ENCODE results near the gene WDR19.
"Not testable (repeated sequence)": the region's sequence is repeated elsewhere in the genome, so short reads cannot be mapped to it uniquely, and the experiment has no call there.

The WDR19 gene

DNA sequence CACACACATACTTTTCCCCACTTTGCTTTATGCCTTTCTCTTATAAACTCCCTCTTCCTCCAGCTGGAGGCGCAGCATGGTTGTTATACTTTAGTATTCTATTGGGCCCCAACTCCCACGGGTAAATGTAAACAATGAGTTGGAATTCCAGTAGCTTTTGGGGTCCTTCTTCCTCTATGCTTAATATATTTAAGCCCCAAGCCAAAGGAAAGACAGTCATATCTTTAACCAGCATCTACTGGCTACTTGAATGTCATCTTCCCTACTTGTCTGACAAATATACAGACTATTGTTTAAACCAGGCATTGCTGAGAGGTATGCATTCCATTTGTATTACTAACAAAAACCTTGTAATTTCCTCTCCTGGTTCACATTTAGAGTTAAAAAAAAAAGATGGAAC lies 72.9 kb downstream of the WDR19 start:
- TF ChIP-seq, protein P1, sequence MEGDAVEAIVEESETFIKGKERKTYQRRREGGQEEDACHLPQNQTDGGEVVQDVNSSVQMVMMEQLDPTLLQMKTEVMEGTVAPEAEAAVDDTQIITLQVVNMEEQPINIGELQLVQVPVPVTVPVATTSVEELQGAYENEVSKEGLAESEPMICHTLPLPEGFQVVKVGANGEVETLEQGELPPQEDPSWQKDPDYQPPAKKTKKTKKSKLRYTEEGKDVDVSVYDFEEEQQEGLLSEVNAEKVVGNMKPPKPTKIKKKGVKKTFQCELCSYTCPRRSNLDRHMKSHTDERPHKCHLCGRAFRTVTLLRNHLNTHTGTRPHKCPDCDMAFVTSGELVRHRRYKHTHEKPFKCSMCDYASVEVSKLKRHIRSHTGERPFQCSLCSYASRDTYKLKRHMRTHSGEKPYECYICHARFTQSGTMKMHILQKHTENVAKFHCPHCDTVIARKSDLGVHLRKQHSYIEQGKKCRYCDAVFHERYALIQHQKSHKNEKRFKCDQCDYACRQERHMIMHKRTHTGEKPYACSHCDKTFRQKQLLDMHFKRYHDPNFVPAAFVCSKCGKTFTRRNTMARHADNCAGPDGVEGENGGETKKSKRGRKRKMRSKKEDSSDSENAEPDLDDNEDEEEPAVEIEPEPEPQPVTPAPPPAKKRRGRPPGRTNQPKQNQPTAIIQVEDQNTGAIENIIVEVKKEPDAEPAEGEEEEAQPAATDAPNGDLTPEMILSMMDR (IDR thresholded peaks at IDR 0.05; ENCODE audit: extremely low read depth, missing control alignments): no peak
- no peak for DNase-seq (ENCODE audit: low spot score)

DNA sequence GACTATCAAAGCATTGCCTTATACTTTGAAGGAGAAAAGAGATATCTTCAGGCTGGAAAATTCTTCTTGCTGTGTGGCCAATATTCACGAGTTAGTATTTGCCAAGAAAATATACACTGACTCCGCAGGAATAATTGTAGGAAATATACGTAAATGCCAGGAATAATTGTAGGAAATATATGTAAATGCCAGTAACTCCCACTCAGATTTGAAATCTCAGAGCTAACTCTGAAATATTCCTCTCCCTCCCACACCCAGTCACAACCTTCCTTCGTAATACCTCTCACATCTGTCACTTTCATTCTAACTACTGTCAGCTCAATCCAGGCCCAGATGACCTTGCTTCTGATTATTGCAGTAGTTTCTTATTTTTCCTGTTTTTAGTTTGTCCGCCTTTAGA lies 73.5 kb downstream of the WDR19 start:
- DNase-seq (ENCODE audit: low spot score): no peak
- TF ChIP-seq, protein P1 (IDR thresholded peaks at IDR 0.05; ENCODE audit: extremely low read depth, missing control alignments): no peak

DNA sequence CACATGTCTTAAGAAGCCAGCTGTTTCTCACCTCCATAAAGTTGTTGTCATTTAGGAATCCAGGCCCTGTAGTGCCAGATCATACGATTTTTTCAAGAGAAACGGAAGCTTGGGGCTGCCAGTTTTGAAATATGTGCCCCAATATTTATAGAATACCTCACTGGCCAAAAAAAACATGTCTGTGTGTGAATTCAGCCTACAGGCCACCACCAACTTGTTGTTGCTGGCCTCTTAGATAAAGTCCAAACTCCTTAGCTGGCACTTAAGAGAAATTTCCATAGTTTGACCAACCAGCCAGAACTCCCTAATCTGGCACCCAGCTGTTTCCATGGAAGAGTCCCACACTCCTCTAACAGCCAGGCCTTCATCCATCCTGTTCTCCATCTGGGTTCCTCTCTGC lies 74.1 kb downstream of the WDR19 start:
- TF ChIP-seq, protein P1 (IDR thresholded peaks at IDR 0.05; ENCODE audit: extremely low read depth, missing control alignments): no peak
- no peak for DNase-seq (ENCODE audit: low spot score)

DNA sequence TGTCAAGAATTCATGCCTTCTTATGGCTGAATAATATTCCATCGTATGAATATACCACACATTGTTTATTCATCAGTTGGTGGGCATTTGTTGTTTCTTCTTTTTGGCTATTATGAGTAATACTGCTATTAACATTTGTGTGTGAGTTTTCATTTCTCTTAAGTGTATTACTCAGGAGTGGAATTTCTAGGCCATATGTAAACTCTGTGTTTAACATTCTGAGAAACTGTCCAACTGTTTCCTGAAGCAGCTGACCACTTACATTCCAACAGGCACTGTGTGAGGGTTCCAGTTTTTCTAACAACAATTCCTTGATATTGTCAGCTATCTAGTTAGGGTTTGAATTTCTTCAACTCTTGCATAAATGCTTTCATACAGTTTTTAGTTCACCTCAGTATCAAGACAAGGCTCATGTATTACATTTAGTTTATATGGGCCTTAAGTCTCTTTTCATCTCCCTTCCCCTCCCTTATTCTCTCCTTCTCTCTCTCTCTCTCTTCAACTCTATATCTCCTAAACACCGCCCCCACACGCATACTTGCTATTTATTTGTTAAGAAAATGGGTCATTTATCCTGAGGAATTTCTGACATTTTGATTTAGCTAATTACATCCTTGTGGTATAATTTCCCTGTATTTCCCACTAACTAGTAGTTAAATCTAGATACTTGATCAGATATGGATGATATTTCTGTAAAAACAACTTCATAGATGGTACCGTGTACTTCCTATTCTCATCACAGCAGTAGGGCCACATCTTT lies 77.4 kb downstream of the WDR19 start:
- DNase-seq (ENCODE audit: low spot score): no peak
- TF ChIP-seq, protein P1 (IDR thresholded peaks at IDR 0.05; ENCODE audit: extremely low read depth, missing control alignments): no peak

DNA sequence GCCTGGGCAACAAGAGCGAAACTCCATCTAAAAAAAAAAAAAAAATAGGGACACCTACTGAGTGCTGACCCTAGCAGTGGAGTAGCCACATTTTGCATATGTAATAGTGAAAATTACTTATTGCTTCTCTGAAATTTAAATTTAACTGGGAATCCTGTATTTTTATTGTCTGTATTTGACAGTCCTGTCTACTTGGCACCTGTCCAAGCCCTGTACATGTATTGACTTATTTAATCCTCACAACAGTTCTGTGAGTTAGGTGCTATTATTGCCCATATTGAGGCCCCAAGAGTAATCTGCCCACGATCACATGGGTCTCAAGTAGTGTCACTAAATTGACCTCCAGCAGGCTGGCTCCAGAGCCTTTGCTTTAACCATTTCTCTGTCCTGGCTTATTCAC lies 81.6 kb downstream of the WDR19 start:
- DNase-seq (ENCODE audit: low spot score): no peak
- TF ChIP-seq, protein P1 (IDR thresholded peaks at IDR 0.05; ENCODE audit: extremely low read depth, missing control alignments): no peak

DNA sequence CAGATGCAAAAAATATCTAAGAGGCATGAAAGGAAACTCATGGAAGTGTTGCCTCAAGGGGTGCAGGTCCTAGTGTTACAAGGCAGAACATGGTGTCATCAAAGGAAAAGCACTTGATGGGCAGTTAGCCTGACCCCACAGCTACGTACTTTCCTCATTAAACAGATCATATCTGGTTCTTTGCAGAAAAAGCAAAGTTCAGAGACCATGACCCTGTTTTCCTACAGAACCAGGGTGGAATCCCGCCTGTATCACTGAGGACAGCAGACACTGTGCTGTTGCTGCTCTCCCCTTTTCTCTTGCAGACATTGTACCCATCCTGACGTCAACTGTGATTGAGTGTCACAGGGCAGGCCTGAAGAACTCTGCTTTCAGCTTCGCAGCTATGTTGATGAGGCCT lies 92.2 kb downstream of the WDR19 start:
- DNase-seq (ENCODE audit: low spot score): no peak
- TF ChIP-seq, protein P1 (IDR thresholded peaks at IDR 0.05; ENCODE audit: extremely low read depth, missing control alignments): no peak

DNA sequence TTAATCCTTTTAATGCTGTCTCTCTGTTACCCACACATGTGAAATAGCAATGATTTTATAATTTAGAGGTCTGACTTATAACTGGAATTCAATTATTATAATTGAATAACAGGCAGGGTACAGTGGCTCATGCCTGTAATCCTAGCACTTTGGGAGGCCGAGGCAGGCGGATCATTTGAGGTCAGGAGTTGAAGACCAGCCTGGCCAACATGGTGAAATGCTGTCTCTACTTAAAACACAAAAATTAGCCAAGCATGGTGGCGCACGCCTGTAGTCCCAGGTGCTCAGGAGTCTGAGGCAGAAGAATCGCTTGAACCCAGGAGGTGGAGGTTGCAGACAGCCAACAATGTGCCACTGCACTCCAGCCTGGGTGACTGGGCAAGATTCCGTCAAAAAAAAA lies 95.3 kb downstream of the WDR19 start:
- not testable (repeated sequence) for DNase-seq (ENCODE audit: low spot score)

DNA sequence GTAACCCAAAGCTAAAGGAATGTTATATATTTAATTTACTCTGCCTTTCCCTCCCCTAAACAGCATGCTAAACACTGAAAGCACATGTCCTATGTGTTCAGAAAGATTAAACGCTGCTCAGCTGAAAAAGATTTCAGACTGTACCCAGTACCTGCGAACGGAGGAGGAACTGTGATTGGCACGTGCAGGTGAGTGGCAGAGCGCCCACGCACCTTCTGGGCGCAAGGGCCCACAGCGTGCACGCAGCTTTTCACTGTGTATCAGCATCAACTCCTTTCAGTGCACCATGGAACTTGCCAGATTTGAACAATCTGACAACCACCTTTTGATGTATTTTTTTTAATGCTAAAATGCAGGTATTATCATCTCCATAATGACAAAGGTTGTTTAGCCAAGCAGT lies 96.1 kb downstream of the WDR19 start:
- TF ChIP-seq, protein P1 (IDR thresholded peaks at IDR 0.05; ENCODE audit: extremely low read depth, missing control alignments): no peak
- DNase-seq (ENCODE audit: low spot score): no peak
